NB4 (cell line): ENCODE results near the gene DUSP22.

ENCODE experiments used
- CTCF ChIP-seq: IDR thresholded peaks from one replicate; pipeline ENCODE4 v1.5.1; 2012; ENCODE audit warnings: low read depth, low read length
- MAX ChIP-seq: IDR thresholded peaks from 2 replicates; pipeline ENCODE4 v1.6.1; 2011; ENCODE audit warnings: low read depth, low read length
- POLR2A ChIP-seq: IDR thresholded peaks from 2 replicates; pipeline ENCODE4 v1.6.1; 2011; ENCODE audit warnings: mild to moderate bottlenecking; ENCODE audit not compliant: insufficient read length; ENCODE audit errors: extremely low read depth

GRCh38 chr6:397056-397455 is 104.8 kb downstream of the DUSP22 start:
- no peak for TF ChIP-seq CTCF
- no peak for TF ChIP-seq POLR2A
- no peak for TF ChIP-seq MAX
